Upper lobe of left lung (tissue), 6 donors: ENCODE data around the gene ANKRD44. TPM values are rescaled to one million over a fixed set of nuclear protein-coding genes. Genes with fewer than 3 reads are reported as not detected.
A peak's percentile ranks its signal among the peaks of the same experiment; 100 is the strongest.

Source experiments
- ATAC-seq, 2 donors: fragments of 200-7000 bp; cut with Tn5 transposase; one replicate each; pipeline ENCODE4 v1.9.1; 2022; ENCODE audit warnings: mild to moderate bottlenecking in 2 of 2, moderate library complexity in 2 of 2; ENCODE audit not compliant: low FRiP score in 2 of 2
- DNase-seq, 2 donors: peaks; one replicate each; pipeline ENCODE4 v3.0.0-alpha.2; 2019 to 2020
- H3K27ac ChIP-seq, 4 donors: fragments of 200-600 bp; sonication (generic); one replicate each; pipeline ENCODE4 v1.5.1; 2016 to 2019
- H3K27me3 ChIP-seq, 4 donors: fragments of 200-600 bp; sonication (generic); one replicate each; pipeline ENCODE4 v1.5.1; 2017 to 2019
- H3K36me3 ChIP-seq, 4 donors: fragments of 200-600 bp; sonication (generic); one replicate each; pipeline ENCODE4 v1.5.1; 2016 to 2019
- H3K4me1 ChIP-seq, 4 donors: fragments of 200-600 bp; sonication (generic); one replicate each; pipeline ENCODE4 v1.5.1; 2018 to 2019
- H3K4me3 ChIP-seq, 4 donors: fragments of 200-600 bp; sonication (generic); one replicate each; pipeline ENCODE4 v1.5.1; 2017 to 2019; ENCODE audit warnings: mild to moderate bottlenecking in 2 of 4, moderate library complexity in 1 of 4
- H3K9me3 ChIP-seq, 4 donors: fragments of 200-600 bp; sonication (generic); one replicate each; pipeline ENCODE4 v1.5.1; 2018 to 2019
- CTCF ChIP-seq, 6 experiments: fragments of 450-650 bp in 4 of 6; fragments of 200-600 bp in 2 of 6; sonication (generic) in 2 of 6; IDR thresholded peaks; one replicate each; pipeline ENCODE4 v1.5.1; 2016 to 2019; ENCODE audit warnings: antibody characterized with exemption in 6 of 6
- EP300 ChIP-seq, 4 donors: sonication (generic); formaldehyde crosslinking; IDR thresholded peaks; one replicate each; pipeline ENCODE4 v1.5.1; 2017; ENCODE audit warnings: antibody characterized with exemption in 4 of 4, control low read depth in 2 of 4
- POLR2A ChIP-seq, 4 donors: fragments of 450-650 bp; IDR thresholded peaks; one replicate each; pipeline ENCODE4 v1.5.1; 2016 to 2017; ENCODE audit warnings: antibody characterized with exemption in 4 of 4, mild to moderate bottlenecking in 2 of 4
- POLR2AphosphoS5 ChIP-seq, 2 donors: sonication (generic); formaldehyde crosslinking; IDR thresholded peaks; one replicate each; pipeline ENCODE4 v1.5.1; 2017; ENCODE audit warnings: antibody characterized with exemption in 2 of 2
- WGBS, 2 donors: methylation state at CpG; one replicate each; pipeline ENCODE4 v1.1.5; 2017 to 2018; 5-methylcytosine and 5-hydroxymethylcytosine counted together
- total RNA-seq, 6 donors: library from RNA; depleted of rRNA in 4 of 6; stranded (reverse); fragments of >200 nt in 4 of 6; gene quantifications; one replicate each; pipeline versions ENCODE4 v1.1.0 to v1.2.1, GENCODE V29; 2016 to 2021
- donor health status: DM: no; HTN: no; CAD: no; lungs with moderate emphysema.
- donor health status: DM: no; HTN: yes; CAD: no; lungs with severe emphysema.

ANKRD44 gene
- total RNA-seq, 6 donors from 2014 or later = 41.0 to 91.1 (median 61.7) TPM

DNA sequence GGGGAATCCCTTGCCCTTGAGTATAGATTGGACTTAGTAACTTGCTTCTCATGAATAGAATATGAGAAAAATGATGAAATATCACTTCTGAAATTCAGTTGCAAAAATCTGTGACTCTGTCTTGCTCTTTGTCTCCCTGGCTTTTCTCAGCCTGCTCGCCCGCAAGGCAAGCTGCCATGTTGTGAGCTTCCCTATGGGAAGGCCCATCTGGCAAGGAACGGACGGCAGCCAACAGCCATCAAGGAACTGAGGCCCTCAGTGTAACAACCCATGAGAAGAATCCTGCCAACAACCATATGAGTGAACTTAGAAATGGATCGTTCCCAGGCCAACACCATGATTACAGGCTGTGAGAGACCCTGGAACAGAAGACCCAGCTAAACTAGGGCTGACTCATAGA is 325.7 kb downstream of the ANKRD44 start:
- ATAC-seq (no peak), DNase-seq (no peak)
- no peak overlapping the region for H3K4me3 ChIP-seq
- H3K9me3 ChIP-seq = no peaks in the 10 kb centered on the region
- H3K4me1 ChIP-seq = peaks cover 0 to 13% (median 10%) of the 10 kb centered on the region in 4 donors
- 96 to 97% methylated on average over 5 of the region's 5 CpGs for WGBS, 2 donors
- no peaks in the 10 kb centered on the region for H3K27me3 ChIP-seq
- no peak for TF ChIP-seq EP300 (IDR thresholded peaks at IDR 0.05)
- no peak for TF ChIP-seq CTCF (IDR thresholded peaks at IDR 0.05)
- H3K36me3 ChIP-seq = no peaks in the 10 kb centered on the region
- peak overlapping the region in 1 of 4 donors; percentile 14 for H3K27ac ChIP-seq

DNA sequence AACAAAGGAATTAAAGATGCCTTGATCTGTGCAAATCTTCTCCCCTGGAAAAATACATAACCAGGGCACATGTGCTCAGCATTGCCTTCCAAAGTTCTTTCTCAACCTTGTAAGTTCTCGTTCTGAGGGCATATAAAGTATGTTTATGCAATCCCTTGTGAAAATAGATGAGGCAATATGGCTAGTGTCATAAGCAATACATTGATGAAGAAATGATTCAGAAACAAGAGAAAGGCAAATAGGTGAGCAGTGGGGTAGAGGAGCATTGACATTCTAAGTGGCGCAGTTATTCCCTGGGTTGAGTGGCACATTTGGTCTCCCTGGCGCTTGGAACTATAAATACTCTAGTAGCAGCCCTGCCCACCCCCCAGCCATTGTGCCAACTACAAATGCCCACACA is 326.6 kb downstream of the ANKRD44 start:
- peak overlapping the region in 1 of 4 donors; percentile 30 for H3K27ac ChIP-seq
- TF ChIP-seq EP300 (IDR thresholded peaks at IDR 0.05) (no peak), POLR2AphosphoS5 (IDR thresholded peaks at IDR 0.05) (peak in 1 of 2 donors; percentile 38)
- ATAC-seq = no peak

GRCh38 chr2:196980473-196980872 is 330.1 kb downstream of the ANKRD44 start:
- 57 to 60% methylated on average over 3 of the region's 3 CpGs for WGBS, 2 donors

More for the DNA sequence above, 326.6 kb downstream of the ANKRD44 start:
- H3K4me1 ChIP-seq = peaks cover 0 to 13% (median 10%) of the 10 kb centered on the region in 4 donors
- H3K4me3 ChIP-seq = no peak overlapping the region
- H3K27me3 ChIP-seq = no peaks in the 10 kb centered on the region
- WGBS, 2 donors = 70 to 71% methylated on average over 3 of the region's 3 CpGs
- H3K9me3 ChIP-seq = no peaks in the 10 kb centered on the region
- no peak for DNase-seq
- no peaks in the 10 kb centered on the region for H3K36me3 ChIP-seq

DNA sequence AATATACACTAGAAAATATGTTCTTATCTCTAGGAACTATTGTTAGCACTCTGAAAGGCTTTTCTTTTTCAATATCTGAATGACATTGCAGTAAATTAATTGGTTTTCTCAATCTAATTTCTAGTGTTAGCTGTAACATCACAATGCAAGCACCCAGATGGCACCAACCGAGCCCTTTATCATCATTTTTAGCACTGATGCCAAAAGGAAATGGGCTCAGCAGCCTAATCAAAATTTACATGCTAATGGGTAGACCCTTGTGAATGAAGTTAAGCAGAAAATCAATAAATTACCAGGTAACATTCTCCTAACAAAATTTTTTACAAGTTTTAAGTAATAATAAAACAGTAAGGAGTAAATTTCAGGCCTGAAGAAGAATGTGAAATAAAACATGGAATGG is 330.6 kb downstream of the ANKRD44 start:
- no peak for ATAC-seq
- H3K27ac ChIP-seq = no peak overlapping the region
- no peaks in the 10 kb centered on the region for H3K9me3 ChIP-seq
- no peak overlapping the region for H3K4me3 ChIP-seq
- no peaks in the 10 kb centered on the region for H3K27me3 ChIP-seq
- WGBS, 2 donors = 59 to 67% methylated on average over 1 of the region's 1 CpG
- DNase-seq = no peak
- H3K36me3 ChIP-seq = no peaks in the 10 kb centered on the region
- H3K4me1 ChIP-seq = no peaks in the 10 kb centered on the region
- TF ChIP-seq POLR2A (IDR thresholded peaks at IDR 0.05) (no peak), POLR2AphosphoS5 (IDR thresholded peaks at IDR 0.05) (no peak), CTCF (IDR thresholded peaks at IDR 0.05) (no peak), EP300 (IDR thresholded peaks at IDR 0.05) (no peak)

More at GRCh38 chr2:196980473-196980872, 330.1 kb downstream of the ANKRD44 start:
- Histone ChIP-seq H3K27ac (no peak overlapping the region), H3K36me3 (no peaks in the 10 kb centered on the region), H3K4me1 (no peaks in the 10 kb centered on the region), H3K9me3 (no peaks in the 10 kb centered on the region), H3K4me3 (no peak overlapping the region), H3K27me3 (no peaks in the 10 kb centered on the region)
- no peak for ATAC-seq
- TF ChIP-seq EP300 (IDR thresholded peaks at IDR 0.05) (no peak), POLR2AphosphoS5 (IDR thresholded peaks at IDR 0.05) (no peak), POLR2A (IDR thresholded peaks at IDR 0.05) (no peak), CTCF (IDR thresholded peaks at IDR 0.05) (no peak)
- no peak for DNase-seq

DNA sequence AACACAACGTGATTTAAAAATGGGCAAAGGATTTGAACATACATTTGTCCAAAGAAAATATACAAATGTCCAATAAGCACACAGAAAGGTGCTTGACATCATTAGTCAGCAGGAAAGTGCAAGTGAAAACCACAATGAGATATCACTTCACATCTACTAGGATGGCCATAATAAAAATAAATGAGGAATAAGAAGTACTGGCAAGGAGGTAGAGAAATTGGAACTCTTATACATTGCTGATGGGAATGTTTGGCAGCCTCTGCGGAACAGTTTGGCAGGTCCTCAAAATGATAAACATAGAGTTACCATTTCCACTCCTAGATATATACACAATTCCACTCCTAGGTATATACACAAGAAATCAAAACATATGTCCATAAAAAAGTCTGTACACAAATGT is 333.1 kb downstream of the ANKRD44 start:
- Histone ChIP-seq H3K27ac (no peak overlapping the region), H3K9me3 (no peaks in the 10 kb centered on the region), H3K36me3 (no peaks in the 10 kb centered on the region), H3K4me1 (no peaks in the 10 kb centered on the region), H3K27me3 (no peaks in the 10 kb centered on the region), H3K4me3 (no peak overlapping the region)
- 61 to 66% methylated on average over 2 of the region's 2 CpGs for WGBS, 2 donors
- DNase-seq (no peak), ATAC-seq (no peak)
- TF ChIP-seq POLR2A (IDR thresholded peaks at IDR 0.05) = no peak
- no peak for TF ChIP-seq EP300 (IDR thresholded peaks at IDR 0.05)
- TF ChIP-seq CTCF (IDR thresholded peaks at IDR 0.05) = no peak
- TF ChIP-seq POLR2AphosphoS5 (IDR thresholded peaks at IDR 0.05) = no peak
